ENCODE data around the gene RIN3. TPM values are rescaled to one million over a fixed set of nuclear protein-coding genes. Genes with fewer than 3 reads are reported as not detected.

The RIN3 gene
- total and polyA plus RNA-seq, 2 donors (not counting 3 experiments of a cell fraction or from before 2014, with no cell fraction given) = 5.1 to 20.8 TPM

DNA sequence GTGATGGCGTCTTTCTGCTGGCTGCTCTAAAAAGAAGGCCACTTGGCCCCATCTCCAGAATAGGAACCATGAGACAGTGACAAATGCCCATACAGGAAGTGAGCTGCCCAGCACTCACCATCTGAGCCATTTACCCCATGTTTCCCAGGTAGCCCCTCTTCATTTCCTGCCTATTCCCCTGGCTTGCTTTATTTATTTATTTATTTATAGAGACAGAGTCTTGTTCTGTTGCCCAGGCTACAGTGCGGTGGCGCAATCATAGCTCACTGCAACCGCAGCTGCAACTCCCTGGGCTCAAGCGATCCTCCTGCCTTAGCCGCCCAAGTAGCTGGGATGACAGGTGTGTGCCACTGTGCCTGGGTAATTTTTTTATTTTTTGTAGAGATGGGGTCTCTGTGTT, 71.2 kb downstream of the RIN3 start:
- no peaks in the 10 kb centered on the region for H3K4me1 ChIP-seq (ENCODE audit: control insufficient read depth, extremely low read depth, insufficient read depth, low read length)
- dilution Hi-C loops (cut with MboI; ENCODE audit: extremely low pct_ligation_motif_present, low sequenced_read_pairs) (no loop called here), intact Hi-C loops (cut with micrococcal nuclease) (no loop called here)
- no peak for DNase-seq (ENCODE audit: low read depth, low spot score)
- H3K27me3 ChIP-seq (ENCODE audit: control insufficient read depth in 2 of 2, insufficient read depth in 2 of 2, low read length in 2 of 2) = no peaks in the 10 kb centered on the region
- ChIA-PET POLR2A (no interaction called here), CTCF (interaction anchor here (1.4 to 1.7 kb wide), 3 partner anchors 10 to 128 kb away, joined by 3 to 4 read pairs (median 3); no protein-coding TSS in a partner anchor)
- no peaks in the 10 kb centered on the region for H3K9me3 ChIP-seq (replicated peaks; ENCODE audit: control insufficient read depth, insufficient read depth, low read length)
- H4K20me1 ChIP-seq (replicated peaks; ENCODE audit: control insufficient read depth, extremely low read depth, insufficient read depth, low read length) = no peaks in the 10 kb centered on the region
- no TSS peak for BruUV-seq (replicated peaks)
- H3K9me1 ChIP-seq (replicated peaks; ENCODE audit: control insufficient read depth, extremely low read depth, insufficient read depth, low read length) = no peaks in the 10 kb centered on the region
- no peak for FAIRE-seq
- no peak for TF ChIP-seq POLR2A (IDR thresholded peaks at IDR 0.05; ENCODE audit: low read depth, low read length)
- no peak for TF ChIP-seq POLR2AphosphoS5 (IDR thresholded peaks at IDR 0.05; ENCODE audit: insufficient read depth, low read depth, low read length)
- TF ChIP-seq GATA2 (IDR thresholded peaks at IDR 0.05; ENCODE audit: insufficient read depth, insufficient read length, low read depth, low read length) = no peak
- TF ChIP-seq, protein P1, sequence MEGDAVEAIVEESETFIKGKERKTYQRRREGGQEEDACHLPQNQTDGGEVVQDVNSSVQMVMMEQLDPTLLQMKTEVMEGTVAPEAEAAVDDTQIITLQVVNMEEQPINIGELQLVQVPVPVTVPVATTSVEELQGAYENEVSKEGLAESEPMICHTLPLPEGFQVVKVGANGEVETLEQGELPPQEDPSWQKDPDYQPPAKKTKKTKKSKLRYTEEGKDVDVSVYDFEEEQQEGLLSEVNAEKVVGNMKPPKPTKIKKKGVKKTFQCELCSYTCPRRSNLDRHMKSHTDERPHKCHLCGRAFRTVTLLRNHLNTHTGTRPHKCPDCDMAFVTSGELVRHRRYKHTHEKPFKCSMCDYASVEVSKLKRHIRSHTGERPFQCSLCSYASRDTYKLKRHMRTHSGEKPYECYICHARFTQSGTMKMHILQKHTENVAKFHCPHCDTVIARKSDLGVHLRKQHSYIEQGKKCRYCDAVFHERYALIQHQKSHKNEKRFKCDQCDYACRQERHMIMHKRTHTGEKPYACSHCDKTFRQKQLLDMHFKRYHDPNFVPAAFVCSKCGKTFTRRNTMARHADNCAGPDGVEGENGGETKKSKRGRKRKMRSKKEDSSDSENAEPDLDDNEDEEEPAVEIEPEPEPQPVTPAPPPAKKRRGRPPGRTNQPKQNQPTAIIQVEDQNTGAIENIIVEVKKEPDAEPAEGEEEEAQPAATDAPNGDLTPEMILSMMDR (IDR thresholded peaks at IDR 0.05; ENCODE audit: extremely low read depth in 1 of 2, insufficient read depth in 1 of 2, low read depth in 1 of 2, low read length in 2 of 2) = no peak
- TF ChIP-seq MAX (IDR thresholded peaks at IDR 0.05; ENCODE audit: insufficient read depth, insufficient read length) = no peak
- no peak for TF ChIP-seq MYC (IDR thresholded peaks at IDR 0.05; ENCODE audit: low read depth, low read length)
- no peak for TF ChIP-seq FOS (IDR thresholded peaks at IDR 0.05; ENCODE audit: borderline replicate concordance, insufficient read depth, low read length)
- no peak for TF ChIP-seq EZH2 (IDR thresholded peaks at IDR 0.05; ENCODE audit: borderline replicate concordance, low read depth, low read length, severe bottlenecking)
- no peak for TF ChIP-seq JUN (IDR thresholded peaks at IDR 0.05; ENCODE audit: borderline replicate concordance, insufficient read depth, insufficient read length, low read depth)
- H3K9ac ChIP-seq (replicated peaks; ENCODE audit: extremely low read depth, insufficient read depth, low read length) = no peak overlapping the region
- H3K4me3 ChIP-seq (replicated peaks in 1 of 3; ENCODE audit: insufficient read depth in 1 of 3, low read depth in 1 of 3, low read length in 3 of 3) = no peak overlapping the region
- H3K4me2 ChIP-seq (ENCODE audit: insufficient read depth, low read length) = no peak overlapping the region
- no peak overlapping the region for H3K27ac ChIP-seq (ENCODE audit: insufficient read depth, low read depth, low read length)
- peaks cover 0 to 7% of the 10 kb centered on the region in 2 experiments for H3K36me3 ChIP-seq (ENCODE audit: control insufficient read depth in 2 of 2, extremely low read depth in 1 of 2, insufficient read depth in 2 of 2, low read length in 2 of 2)
- no peaks in the 10 kb centered on the region for H3K79me2 ChIP-seq (ENCODE audit: control insufficient read depth, insufficient read depth, low read length)
- H2AFZ ChIP-seq (ENCODE audit: low read depth, low read length) = no peak overlapping the region
